ENCODE data around the gene TMEM121.

Gene TMEM121

GRCh38 chr14:105500726-105501101 lies 25.7 kb upstream of the TMEM121 start:
- TF ChIP-seq CTCF (IDR thresholded peaks at IDR 0.05) = no peak
- no peaks in the 10 kb centered on the region for H3K9me3 ChIP-seq
- H3K4me3 ChIP-seq = no peak overlapping the region
- H3K27ac ChIP-seq = no peak overlapping the region
- peak in 1 of 2 donors; percentile 61 for DNase-seq
- intact Hi-C loops (cut with DNase I; ENCODE audit: low total_unique reads) = no loop called here
- peaks cover 10 to 20% (median 16%) of the 10 kb centered on the region in 3 donors for H3K36me3 ChIP-seq
- H3K4me1 ChIP-seq = peaks cover 0 to 6% (median 0%) of the 10 kb centered on the region in 4 donors
- H3K27me3 ChIP-seq = no peaks in the 10 kb centered on the region

DNA sequence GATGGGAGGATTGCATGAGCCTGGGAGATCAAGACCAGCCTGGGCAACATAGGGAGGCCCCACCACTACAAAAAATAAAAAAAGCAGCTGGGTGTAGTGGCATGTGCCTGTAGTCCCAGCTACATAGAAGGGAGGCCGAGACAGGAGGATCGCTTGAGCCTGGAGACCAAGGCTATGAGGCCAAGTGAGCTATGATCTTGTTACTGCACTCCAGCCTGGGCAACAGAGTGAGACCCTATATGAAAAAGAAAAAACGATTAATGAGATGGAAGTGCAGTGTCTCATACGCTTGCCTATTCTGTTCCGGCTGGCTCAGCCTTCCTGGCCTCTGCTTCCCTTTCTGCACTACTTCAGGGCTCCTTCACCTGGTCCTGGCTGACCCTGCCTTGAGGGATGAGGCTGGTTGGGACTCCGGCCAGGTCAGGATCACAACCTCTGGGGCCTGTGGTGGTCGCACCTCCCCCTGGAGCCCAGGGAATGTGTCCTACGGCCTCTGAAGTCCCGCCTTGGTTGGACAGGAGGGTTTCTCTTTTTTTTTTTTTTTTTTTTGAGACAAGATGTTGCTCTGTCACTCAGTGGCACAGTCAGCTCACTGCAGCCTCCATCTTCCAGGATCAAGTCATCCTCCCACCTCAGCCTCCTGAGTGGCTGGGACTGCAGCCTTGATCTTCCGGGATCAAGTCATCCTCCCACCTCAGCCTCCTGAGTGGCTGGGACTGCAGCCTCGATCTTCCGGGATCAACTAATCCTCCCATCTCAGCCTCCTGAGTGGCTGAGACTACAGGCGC lies 24.7 kb upstream of the TMEM121 start:
- intact Hi-C loops (cut with DNase I; ENCODE audit: low total_unique reads) = no loop called here
- no peak for TF ChIP-seq CTCF (IDR thresholded peaks at IDR 0.05)
- peak in 1 of 2 donors; percentile 52 for DNase-seq

DNA sequence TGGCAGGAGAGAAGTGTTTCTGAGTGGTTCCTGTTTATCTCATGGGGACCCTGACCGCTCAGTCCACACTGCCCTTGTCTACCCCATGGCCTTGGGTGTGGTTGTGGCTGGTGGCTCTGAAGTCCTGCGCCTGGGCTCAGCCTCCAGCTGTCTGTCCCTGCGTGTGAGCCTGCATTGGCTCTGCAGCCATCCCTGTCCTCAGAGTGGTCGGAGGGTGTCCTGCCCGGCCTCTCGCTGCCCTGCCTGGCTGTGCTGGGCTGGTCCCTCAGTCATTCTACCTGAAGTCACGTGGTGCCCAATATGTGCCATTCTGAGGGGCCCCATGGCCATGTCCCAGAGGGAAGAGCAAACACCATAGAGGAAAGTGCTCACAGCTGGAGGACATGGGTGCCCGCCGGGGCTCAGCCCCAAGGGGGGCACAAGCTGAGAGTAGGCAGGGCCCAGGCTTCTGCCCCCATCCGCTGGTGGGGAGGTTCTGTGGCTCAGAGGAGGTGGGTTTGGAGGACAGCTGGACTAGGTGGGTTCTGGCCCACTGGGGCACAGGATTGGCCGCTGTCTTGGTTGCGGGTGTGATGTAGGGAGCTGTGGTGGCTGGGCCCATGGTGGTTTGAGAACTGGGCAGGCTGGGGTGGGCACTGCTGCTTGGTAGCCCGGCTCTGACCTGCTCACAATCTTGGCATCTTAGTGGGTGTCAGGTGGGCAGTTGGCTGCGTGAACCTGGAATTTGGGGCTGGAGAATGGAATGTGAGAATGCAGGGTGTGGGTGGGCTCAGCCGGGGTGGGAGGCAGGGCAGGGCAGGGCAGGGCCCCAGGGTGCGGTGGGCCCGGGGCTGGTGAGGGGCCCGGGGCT lies 23.7 kb upstream of the TMEM121 start:
- DNase-seq = peak in 1 of 2 donors; percentile 53

More for the DNA sequence above, 24.7 kb upstream of the TMEM121 start:
- H3K9me3 ChIP-seq = no peaks in the 10 kb centered on the region
- H3K4me3 ChIP-seq = no peak overlapping the region
- peaks cover 10 to 20% (median 16%) of the 10 kb centered on the region in 3 donors for H3K36me3 ChIP-seq
- H3K27ac ChIP-seq = no peak overlapping the region
- no peaks in the 10 kb centered on the region for H3K27me3 ChIP-seq
- no peaks in the 10 kb centered on the region for H3K4me1 ChIP-seq

DNA sequence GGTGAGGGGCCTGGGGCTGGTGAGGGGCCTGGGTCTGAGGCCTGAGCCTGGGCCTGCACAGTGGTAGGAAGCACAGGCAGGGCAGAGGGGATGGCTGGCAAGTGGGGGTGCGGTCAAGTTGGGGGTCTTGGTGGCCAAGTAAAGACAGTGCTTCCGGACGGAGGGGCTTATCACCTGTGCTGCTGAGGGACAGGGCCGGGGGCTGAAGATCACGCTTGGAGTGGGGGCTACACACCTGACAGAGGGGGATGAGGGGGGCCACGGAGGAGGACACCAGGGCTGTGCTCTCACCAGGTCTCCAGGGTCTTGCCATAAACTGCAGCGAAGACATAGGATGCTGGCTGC lies 23.1 kb upstream of the TMEM121 start:
- H3K36me3 ChIP-seq = peaks cover 9 to 12% (median 10%) of the 10 kb centered on the region in 3 donors
- H3K9me3 ChIP-seq = no peaks in the 10 kb centered on the region
- DNase-seq = no peak
- no peaks in the 10 kb centered on the region for H3K27me3 ChIP-seq
- H3K4me3 ChIP-seq = no peak overlapping the region
- intact Hi-C loops (cut with DNase I; ENCODE audit: low total_unique reads) = no loop called here
- no peaks in the 10 kb centered on the region for H3K4me1 ChIP-seq
- no peak for TF ChIP-seq CTCF (IDR thresholded peaks at IDR 0.05)
- H3K27ac ChIP-seq = no peak overlapping the region

More for the DNA sequence above, 23.7 kb upstream of the TMEM121 start:
- Histone ChIP-seq H3K36me3 (peaks cover 10 to 18% (median 14%) of the 10 kb centered on the region in 3 donors), H3K27ac (no peak overlapping the region), H3K27me3 (no peaks in the 10 kb centered on the region), H3K4me1 (no peaks in the 10 kb centered on the region), H3K4me3 (no peak overlapping the region), H3K9me3 (no peaks in the 10 kb centered on the region)
- intact Hi-C loops (cut with DNase I; ENCODE audit: low total_unique reads) = no loop called here
- no peak for TF ChIP-seq CTCF (IDR thresholded peaks at IDR 0.05)

DNA sequence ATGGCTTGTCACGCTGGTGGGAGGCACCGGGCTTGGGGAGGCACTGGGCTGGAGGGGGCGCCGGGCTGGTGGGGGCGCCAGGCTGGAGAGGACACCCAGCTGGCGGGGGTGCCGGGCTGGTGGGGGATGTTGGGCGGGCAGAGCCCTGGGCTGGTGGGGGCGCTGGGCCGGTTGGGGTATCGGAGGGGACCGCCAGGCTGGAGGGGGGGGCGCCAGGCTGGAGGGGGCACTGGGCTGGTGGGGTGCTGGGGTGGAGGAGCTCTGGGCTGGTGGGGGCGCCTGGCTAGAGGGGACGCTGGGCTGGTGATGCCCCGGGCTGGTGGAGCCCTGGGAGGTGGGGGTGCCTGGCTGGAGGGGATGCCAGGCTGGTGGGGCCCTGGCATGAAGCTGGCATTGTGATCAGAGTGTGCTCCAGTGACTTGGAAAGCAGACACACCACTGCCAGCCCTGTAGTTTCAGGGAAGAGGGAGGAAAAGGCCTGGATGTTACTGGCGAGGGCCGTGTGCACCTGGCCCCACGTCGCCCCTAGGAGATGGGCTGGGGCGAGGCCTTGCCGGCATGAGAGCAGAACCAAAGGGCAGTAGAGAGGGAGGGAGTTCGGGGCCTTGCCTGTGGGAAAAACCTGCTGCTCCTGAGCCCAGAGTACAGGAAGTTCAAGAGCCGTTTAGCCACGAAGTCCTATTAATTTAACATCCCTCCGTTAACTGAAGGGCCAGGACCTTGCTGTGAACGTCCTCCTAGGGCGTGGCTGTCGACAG lies 22.3 kb upstream of the TMEM121 start:
- Histone ChIP-seq H3K27ac (no peak overlapping the region), H3K36me3 (peaks cover 2 to 9% (median 5%) of the 10 kb centered on the region in 3 donors), H3K9me3 (no peaks in the 10 kb centered on the region), H3K4me1 (no peaks in the 10 kb centered on the region), H3K27me3 (no peaks in the 10 kb centered on the region), H3K4me3 (no peak overlapping the region)
- TF ChIP-seq CTCF (IDR thresholded peaks at IDR 0.05) = no peak
- DNase-seq = peak in 1 of 2 donors; percentile 59
- intact Hi-C loops (cut with DNase I; ENCODE audit: low total_unique reads) = no loop called here

Data from tibial artery (tissue), 4 donors.